ENCODE measurements around the gene CBR1. TPM values are rescaled to one million over a fixed set of nuclear protein-coding genes. Genes with fewer than 3 reads are reported as not detected.

CBR1 gene
- total and polyA plus RNA-seq, 2 of the 13 experiments (the other 11 are each of a cell fraction or from before 2014, with no cell fraction given): 33.7 to 38.7 TPM

- DNase-seq (ENCODE audit: low spot score): no peak
- no peak overlapping the region for H2AFZ ChIP-seq (ENCODE audit: low read length)
- no peak for FAIRE-seq
- BruUV-seq (replicated peaks): no TSS peak
- ATAC-seq: no peak
- H3K9me3 ChIP-seq (ENCODE audit: low read length): no peaks in the 10 kb centered on the region
- intact Hi-C loops (cut with micrococcal nuclease; ENCODE audit: unreplicated experiment): no loop called here
- no peak overlapping the region for H3K27ac ChIP-seq (ENCODE audit: extremely low read length, insufficient read depth, low read length)
- POLR2A ChIA-PET: no interaction called here
- no peaks in the 10 kb centered on the region for H4K20me1 ChIP-seq (ENCODE audit: insufficient read depth, low read length)
- H3K9ac ChIP-seq (ENCODE audit: insufficient read depth, low read depth, low read length): no peak overlapping the region
- no peak overlapping the region for H3K4me2 ChIP-seq (ENCODE audit: low read depth, low read length)
- no peaks in the 10 kb centered on the region; a peak in 1 of 5 replicates for H3K27me3 ChIP-seq (ENCODE audit: control insufficient read depth in 1 of 2, insufficient read depth in 2 of 2, low read length in 2 of 2)
- CTCF ChIA-PET (ENCODE audit: low intra/inter-chr PET ratio, low total read pairs): no interaction called here
- no peak overlapping the region for H3K4me3 ChIP-seq (replicated peaks in 1 of 3; ENCODE audit: insufficient read depth in 1 of 3, low read depth in 2 of 3, low read length in 3 of 3)
- H3K36me3 ChIP-seq (replicated peaks in 1 of 2; ENCODE audit: control insufficient read depth in 1 of 2, insufficient read depth in 2 of 2, low read length in 2 of 2): peaks cover 24 to 72% of the 10 kb centered on the region in 2 experiments
- no peaks in the 10 kb centered on the region for H3K4me1 ChIP-seq (ENCODE audit: insufficient read depth, low read length)
- WGBS (ENCODE audit: low lambda C conversion rate): 74% methylated on average over 7 of the region's 7 CpGs
- in situ Hi-C loops (cut with HindIII; ENCODE audit: extremely low pct_ligation_motif_present, low pct_unique_long_range_greater_than_20kb): no loop called here
- no peaks in the 10 kb centered on the region for H3K79me2 ChIP-seq (ENCODE audit: insufficient read depth, low read length)
- TF ChIP-seq EHMT2 (IDR thresholded peaks at IDR 0.05; ENCODE audit: borderline replicate concordance, low read depth, low read length): no peak
- TF ChIP-seq NFYC (CRISPR knock-in tag; IDR thresholded peaks at IDR 0.05): no peak
- TF ChIP-seq ATM (IDR thresholded peaks at IDR 0.05; ENCODE audit: borderline replicate concordance): no peak
- no peak for TF ChIP-seq ZFP91 (CRISPR knock-in tag; IDR thresholded peaks at IDR 0.05; ENCODE audit: borderline replicate concordance)
- TF ChIP-seq ZBTB26 (CRISPR knock-in tag; IDR thresholded peaks at IDR 0.05; ENCODE audit: borderline replicate concordance): no peak
- no peak for TF ChIP-seq SMARCC2 (IDR thresholded peaks at IDR 0.05)
- no peak for TF ChIP-seq ATF1 (CRISPR knock-in tag; IDR thresholded peaks at IDR 0.05)
- TF ChIP-seq, protein P1, sequence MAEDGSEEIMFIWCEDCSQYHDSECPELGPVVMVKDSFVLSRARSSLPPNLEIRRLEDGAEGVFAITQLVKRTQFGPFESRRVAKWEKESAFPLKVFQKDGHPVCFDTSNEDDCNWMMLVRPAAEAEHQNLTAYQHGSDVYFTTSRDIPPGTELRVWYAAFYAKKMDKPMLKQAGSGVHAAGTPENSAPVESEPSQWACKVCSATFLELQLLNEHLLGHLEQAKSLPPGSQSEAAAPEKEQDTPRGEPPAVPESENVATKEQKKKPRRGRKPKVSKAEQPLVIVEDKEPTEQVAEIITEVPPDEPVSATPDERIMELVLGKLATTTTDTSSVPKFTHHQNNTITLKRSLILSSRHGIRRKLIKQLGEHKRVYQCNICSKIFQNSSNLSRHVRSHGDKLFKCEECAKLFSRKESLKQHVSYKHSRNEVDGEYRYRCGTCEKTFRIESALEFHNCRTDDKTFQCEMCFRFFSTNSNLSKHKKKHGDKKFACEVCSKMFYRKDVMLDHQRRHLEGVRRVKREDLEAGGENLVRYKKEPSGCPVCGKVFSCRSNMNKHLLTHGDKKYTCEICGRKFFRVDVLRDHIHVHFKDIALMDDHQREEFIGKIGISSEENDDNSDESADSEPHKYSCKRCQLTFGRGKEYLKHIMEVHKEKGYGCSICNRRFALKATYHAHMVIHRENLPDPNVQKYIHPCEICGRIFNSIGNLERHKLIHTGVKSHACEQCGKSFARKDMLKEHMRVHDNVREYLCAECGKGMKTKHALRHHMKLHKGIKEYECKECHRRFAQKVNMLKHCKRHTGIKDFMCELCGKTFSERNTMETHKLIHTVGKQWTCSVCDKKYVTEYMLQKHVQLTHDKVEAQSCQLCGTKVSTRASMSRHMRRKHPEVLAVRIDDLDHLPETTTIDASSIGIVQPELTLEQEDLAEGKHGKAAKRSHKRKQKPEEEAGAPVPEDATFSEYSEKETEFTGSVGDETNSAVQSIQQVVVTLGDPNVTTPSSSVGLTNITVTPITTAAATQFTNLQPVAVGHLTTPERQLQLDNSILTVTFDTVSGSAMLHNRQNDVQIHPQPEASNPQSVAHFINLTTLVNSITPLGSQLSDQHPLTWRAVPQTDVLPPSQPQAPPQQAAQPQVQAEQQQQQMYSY (CRISPR knock-in tag; IDR thresholded peaks at IDR 0.05): no peak
- no peak for TF ChIP-seq NFRKB (IDR thresholded peaks at IDR 0.05)
- TF ChIP-seq SRSF1 (optimal IDR thresholded peaks at IDR 0.05; ENCODE audit: low read depth, low read length): no peak
- no peak for TF ChIP-seq TEAD2 (CRISPR knock-in tag; IDR thresholded peaks at IDR 0.05)
- no peak for TF ChIP-seq ZNF432 (CRISPR knock-in tag; IDR thresholded peaks at IDR 0.05; ENCODE audit: borderline replicate concordance)
- TF ChIP-seq E2F5 (CRISPR knock-in tag; conservative IDR thresholded peaks at IDR 0.05): no peak
- TF ChIP-seq SRSF4 (IDR thresholded peaks at IDR 0.05; ENCODE audit: low read depth, low read length, poor library complexity, severe bottlenecking): no peak
- TF ChIP-seq, protein P2, sequence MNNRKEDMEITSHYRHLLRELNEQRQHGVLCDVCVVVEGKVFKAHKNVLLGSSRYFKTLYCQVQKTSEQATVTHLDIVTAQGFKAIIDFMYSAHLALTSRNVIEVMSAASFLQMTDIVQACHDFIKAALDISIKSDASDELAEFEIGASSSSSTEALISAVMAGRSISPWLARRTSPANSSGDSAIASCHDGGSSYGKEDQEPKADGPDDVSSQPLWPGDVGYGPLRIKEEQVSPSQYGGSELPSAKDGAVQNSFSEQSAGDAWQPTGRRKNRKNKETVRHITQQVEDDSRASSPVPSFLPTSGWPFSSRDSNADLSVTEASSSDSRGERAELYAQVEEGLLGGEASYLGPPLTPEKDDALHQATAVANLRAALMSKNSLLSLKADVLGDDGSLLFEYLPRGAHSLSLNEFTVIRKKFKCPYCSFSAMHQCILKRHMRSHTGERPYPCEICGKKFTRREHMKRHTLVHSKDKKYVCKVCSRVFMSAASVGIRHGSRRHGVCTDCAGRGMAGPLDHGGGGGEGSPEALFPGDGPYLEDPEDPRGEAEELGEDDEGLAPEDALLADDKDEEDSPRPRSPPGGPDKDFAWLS (CRISPR knock-in tag; IDR thresholded peaks at IDR 0.05; ENCODE audit: borderline replicate concordance): no peak
- no peak for TF ChIP-seq PRMT3 (CRISPR knock-in tag; IDR thresholded peaks at IDR 0.05; ENCODE audit: borderline replicate concordance, low read depth)
- TF ChIP-seq TARDBP (CRISPR knock-in tag; IDR thresholded peaks at IDR 0.05): no peak
Measured at GRCh38 chr21:36047139-36047538, 22.7 kb upstream of the CBR1 start.
